AG09319 (cell line): ENCODE data around the gene FAM168B.

Experiments
- DNase-seq: peaks from one replicate; pipeline ENCODE4 v3.0.0-alpha.2; 2010; ENCODE audit warnings: low read depth; ENCODE audit errors: extremely low read depth
- CTCF ChIP-seq: IDR thresholded peaks from 2 replicates; pipeline ENCODE4 v1.5.1; 2011; ENCODE audit warnings: low read depth, mild to moderate bottlenecking, inconsistent platforms, low read length, moderate library complexity

FAM168B gene

GRCh38 chr2:131032393-131032836 is 60.8 kb downstream of the FAM168B start:
- no peak for DNase-seq
- TF ChIP-seq CTCF: no peak

- DNase-seq: no peak
- TF ChIP-seq CTCF: no peak
Measured at GRCh38 chr2:131031875-131032274, 61.4 kb downstream of the FAM168B start.

- TF ChIP-seq CTCF: no peak
- DNase-seq: no peak
Measured at GRCh38 chr2:131031431-131031841, 61.8 kb downstream of the FAM168B start.

- no peak for TF ChIP-seq CTCF
- no peak for DNase-seq
Measured at GRCh38 chr2:131030478-131030971, 62.7 kb downstream of the FAM168B start.

- no peak for TF ChIP-seq CTCF
- no peak for DNase-seq
Measured at GRCh38 chr2:131029812-131030211, 63.4 kb downstream of the FAM168B start.

GRCh38 chr2:131027566-131028528 is 65.4 kb downstream of the FAM168B start:
- DNase-seq: no peak
- TF ChIP-seq CTCF: no peak

GRCh38 chr2:131026919-131027318 is 66.3 kb downstream of the FAM168B start:
- no peak for TF ChIP-seq CTCF
- no peak for DNase-seq
